Myocyte (in vitro differentiated cells): Measurements from ENCODE around the gene HDLBP. TPM values are rescaled to one million over a fixed set of nuclear protein-coding genes. Genes with fewer than 3 reads are reported as not detected.
"Not testable (repeated sequence)": the region's sequence is repeated elsewhere in the genome, so short reads cannot be mapped to it uniquely, and the experiment has no call there.

Source experiments
- DNase-seq: peaks from one replicate; pipeline ENCODE4 v3.0.0-alpha.2; 2012; ENCODE audit warnings: low read depth
- total RNA-seq: library from RNA; depleted of rRNA; stranded (reverse); fragments of >200 nt; gene quantifications from 2 replicates; pipeline ENCODE4 v1.2.3, GENCODE V29; 2014

The HDLBP gene
- total RNA-seq, 1 donor from 2014 or later: 661 TPM

DNA sequence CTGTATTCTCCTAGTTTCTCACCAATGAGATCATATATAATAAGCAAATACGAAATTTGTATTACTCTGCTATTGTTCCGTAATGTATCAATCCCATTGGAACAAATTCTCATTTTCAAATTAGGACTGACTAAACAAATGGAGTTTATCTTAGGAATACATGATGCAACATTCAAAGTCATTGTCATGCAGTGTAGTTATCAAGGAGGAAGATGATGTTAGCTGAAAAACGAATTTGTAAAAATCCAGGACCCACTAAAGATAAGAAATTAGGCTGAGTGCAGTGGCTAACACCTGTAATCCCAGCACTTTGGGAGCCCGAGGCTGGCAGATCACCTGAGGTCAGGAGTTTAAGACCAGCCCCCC is 15.1 kb upstream of the HDLBP start:
- no peak for DNase-seq

DNA sequence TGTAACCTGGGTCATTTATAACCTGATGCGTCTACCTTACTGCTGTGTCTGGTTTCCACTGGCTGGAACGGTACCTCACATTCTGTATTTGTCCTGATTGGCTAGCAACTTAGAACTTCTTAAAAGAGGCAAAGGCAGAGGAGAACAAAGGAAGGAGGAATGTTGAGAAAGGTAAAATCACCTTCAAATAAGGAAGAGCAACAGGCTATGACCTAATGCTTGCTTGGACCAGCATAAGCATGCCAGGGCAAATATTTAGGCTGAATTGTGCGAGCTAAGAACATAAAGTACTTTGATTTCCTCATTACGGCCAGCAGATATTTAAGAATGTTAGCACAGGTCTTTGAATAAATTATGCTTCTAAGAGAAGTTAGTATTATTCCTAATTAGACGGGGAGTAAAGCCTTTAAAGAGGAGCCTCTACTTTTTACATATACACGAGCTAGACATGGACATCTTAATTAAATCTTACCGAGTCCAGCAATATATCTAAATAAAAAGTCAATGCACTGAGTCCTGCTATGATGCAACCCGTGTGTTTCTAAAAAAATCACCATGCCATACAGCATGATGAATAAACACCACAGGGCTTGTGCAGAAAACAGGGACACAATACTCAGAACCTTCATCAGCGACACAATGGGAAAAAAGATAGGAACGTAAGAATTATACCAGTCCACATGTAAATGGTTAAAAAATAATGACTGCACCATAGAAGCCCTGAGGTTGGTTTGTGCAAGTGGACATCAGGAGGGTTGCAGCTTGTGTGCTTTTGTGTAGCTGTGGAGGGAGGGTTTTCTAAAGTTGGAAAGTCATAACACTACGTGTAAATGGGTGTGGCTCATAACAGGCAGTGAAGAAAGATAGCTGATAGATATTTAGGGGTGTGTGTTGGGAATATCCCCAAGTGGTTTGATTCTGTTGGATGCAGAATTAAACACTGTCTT is 14.5 kb upstream of the HDLBP start:
- no peak for DNase-seq

DNA sequence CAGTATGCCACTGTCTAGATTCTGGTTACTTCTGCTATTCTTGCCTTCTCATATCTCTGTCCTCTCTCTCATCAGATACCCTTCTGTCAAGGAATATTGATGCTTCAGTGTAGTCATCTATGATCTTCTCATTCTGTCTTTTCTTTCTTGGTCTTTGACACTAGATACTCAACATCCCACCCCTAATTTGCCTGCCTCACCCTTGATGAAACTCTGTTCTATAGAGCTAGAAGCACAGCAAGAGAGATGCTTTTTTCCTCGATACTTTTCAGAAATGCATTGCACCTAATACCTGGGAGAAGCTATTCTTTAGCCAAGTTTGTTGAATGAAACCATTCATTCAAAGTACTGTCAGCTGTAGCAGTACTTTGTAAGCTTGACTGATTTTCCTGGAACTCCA is 9.8 kb upstream of the HDLBP start:
- no peak for DNase-seq

DNA sequence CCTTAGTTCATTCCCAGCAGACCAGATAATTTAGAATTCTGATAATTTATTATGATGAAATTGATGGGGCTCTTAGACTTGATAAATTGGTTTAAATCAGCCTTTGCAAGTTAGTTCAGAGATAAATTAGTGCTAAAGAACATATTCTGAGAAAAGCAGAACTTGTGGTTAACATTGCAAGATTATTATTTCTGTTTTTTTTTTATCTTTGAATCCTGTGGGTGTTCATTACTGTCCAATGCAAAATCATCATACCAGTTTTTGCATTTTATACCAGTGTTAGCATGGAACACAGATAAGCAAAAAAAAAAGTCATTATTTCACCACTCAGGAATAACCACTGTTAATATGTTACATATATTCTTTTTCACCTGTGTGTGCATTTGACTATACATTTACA is 9.3 kb upstream of the HDLBP start:
- no peak for DNase-seq

DNA sequence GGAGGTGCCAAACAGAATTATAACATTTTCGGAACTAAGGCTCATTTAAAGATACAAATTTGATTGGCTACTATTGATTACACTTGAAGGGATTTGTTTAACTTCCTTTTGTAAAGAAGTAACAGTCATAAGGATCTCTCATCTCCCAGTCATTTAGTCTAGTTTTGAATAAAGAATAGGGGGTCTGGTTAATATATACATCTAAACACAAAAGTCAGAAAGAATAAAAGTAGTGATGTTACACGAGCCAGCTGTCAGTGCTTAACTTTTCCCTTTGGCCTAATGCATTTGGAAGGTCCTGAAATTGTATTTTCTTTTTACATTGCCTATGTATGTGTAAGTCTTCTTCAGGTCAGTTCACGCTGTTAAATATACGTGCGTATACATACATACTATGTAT is 8.3 kb upstream of the HDLBP start:
- DNase-seq: no peak

DNA sequence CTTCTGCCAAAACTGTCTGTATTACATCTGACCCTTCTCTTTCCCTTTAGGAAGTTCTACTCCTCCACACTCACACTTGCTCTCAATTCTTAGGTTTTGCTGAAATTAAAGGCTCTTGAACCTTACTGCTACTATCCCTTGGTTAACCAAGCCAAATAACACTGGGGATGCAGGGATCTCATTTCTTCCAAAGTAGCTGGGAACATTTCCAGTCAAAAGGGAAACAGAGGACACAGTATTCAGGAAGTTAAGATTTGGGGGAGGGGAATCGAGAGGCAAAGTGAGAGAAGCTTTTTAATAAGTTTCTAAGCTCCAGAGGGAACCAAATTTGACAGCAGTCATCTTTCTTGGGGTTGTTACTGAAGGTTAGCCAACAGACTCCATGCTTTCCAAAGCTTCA is 6.4 kb upstream of the HDLBP start:
- DNase-seq: no peak

DNA sequence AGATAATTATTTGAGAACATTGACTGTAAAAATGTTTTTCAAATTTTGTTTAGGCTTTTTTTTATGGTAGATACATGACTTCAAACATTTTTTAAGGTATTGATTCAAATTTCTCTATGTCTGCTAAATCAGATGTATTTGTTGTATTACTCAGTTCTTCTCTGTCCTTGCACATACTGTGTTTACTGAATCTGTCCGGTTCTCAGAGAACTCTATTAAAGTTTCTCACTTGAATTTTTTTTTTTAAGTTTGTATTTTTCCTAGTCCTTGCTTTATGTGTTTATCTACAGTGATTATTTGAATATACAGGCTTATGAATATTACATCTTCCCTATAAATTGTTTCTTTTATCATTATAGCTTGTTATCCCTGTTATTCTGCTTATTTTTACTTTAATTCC is 5.6 kb upstream of the HDLBP start:
- DNase-seq: no peak

DNA sequence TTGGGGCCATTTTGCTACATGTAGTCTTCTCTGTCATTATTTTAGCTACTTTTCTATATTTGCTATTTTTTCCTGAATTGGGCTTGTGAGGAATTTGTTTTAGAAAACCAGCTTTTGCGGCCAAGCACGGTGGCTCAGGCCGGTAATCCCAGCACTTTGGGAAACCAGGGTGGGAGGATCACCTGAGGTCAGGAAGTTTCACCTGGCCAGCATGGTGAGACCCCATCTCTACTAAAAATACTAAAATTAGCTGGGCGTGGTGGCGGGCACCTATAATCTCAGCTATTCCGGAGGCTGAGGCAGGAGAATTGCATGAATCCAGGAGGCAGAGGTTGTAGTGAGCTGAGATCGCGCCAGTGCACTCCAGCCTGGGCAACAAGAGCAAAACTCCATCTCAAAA is 4.9 kb upstream of the HDLBP start:
- no peak for DNase-seq

DNA sequence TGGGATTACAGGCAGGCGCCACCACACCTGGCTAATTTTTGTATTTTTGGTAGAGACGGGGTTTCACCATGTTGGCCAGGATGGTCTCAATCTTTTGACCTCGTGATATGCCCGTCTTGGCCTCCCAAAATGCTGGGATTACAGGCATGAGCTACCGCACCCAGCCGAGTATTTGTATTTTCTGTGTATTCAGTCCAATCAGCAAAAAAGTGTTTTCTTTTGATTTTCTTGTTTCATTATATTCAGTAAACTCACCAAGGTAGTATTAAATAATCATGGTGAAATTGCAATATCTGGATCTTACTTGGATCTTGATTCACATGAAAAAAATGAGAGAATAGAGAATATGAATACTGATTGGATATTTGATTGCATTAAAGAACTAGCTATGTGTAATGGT is 3.4 kb upstream of the HDLBP start:
- DNase-seq: not testable (repeated sequence)

DNA sequence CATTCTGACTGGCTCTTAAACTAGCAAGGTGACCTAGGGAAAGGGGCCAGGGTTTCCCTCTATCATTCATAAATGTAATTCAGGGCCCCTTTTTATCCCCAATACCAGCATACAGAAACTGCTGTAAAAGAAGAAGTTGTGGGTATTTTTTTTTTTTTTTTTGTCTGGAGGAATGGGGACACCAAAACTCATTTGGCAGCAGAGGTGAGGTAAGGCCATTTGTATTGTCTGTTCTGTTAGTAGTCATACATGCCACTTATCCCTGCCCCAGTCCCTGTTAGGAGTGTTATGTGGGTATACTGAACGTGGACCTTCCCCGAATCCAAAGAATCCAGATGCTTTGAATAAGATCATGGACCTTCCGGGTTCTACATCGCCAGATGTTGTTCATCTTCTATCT is 1.9 kb upstream of the HDLBP start:
- no peak for DNase-seq

DNA sequence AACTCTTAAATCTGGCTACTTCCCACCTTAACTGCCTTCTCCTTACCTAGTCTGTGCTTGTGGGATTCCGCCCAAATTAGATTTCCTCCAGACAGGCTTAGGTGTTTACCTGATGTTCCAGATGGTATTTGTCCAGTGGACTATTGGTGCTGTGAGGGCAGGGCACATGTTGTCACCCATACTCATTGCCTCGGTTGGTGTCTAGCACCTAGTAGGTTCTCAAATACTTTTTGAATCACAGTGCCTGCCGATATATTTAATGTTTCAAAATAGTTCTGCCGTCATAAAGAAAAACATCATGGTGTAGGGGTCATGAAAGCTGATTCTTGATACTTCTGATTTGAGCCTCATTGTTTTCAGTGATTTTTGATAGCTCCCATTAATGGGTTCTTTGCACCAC is 1.4 kb upstream of the HDLBP start:
- no peak for DNase-seq

DNA sequence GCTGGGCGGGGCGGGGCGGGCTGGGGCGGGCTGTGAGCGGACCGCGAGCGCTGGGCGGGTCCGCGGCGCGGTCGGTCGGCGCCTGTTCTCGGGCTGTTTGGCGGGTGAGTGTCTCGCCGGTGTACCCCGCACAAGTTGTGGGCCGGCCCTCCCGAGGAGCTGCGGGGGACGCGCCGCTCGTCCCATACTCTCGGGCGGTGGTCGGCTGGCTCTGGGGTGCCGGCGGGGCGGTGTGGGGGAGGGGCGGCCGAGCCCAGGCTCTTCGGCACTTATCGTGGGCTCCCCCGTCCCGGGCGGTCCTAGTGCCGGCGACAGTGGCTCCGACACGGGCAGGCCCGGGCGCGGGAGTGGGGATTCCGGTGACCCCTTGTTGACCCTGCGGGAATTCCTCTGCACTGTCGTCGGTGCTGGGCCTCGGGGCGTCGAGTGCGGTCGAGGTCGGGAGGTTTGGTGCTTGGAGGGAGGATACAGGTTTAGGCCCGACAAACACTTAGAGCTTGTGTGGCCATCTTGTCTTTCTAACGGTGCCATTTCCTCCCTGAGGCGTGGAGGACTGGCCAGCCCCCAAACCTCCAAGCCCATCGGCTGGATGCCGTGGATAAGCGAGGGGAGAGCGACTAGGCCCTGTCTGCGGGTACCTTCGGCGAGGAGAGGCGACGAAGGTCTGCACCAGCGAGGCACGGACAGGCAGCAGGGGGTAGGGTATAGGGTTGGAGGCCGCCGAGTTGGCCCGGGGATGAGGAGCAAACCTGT is 583 bp upstream of the HDLBP start, which contains the start of gene SEPTIN2:
TSS of gene SEPTIN2 (plus strand) at position 47 of the 753 bp plus-strand sequence. CDS start 8,308 bp downstream, outside the sequence.
- peak; percentile 77 for DNase-seq

DNA sequence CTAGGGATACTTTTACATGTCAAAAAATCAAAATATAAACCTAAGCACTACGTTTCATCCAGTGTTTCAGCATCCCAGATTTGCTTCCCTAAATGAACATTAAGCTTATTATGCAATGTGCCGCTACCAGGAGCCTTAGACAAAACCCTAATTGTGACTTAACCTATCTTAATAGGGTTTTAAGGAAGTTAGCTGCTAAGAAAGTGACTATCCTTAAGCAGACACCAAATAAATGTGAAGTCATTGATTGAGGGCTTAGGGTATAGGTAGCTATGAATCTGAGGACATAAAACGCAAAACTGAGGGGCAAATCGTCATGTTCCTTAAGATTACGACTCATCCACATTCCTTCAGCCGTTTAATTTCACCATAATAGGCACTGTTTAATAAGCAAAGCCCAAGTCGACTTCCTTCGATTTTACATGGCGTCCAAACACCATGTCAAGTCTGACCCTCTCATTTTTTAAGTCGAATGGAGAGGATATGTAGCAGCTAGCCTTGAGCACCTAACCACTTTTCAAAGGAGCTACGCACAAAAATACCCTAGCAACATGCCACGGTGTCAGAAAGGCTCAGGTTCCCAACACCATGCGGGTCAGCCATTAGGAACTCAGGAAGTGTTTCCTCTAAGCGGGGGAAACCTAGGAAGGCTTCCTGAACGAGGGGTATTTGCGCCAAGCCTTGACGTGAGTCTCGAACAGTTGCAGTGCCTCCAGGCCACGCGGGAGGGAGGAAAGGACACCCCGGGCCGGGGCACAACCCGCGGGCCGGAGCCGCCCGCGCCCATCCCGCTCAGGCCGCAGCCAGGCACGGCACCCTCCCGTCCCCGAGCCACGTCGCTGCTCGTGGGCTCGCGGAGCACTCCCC is 1.0 kb downstream of the HDLBP start:
- DNase-seq: peak; percentile 66

DNA sequence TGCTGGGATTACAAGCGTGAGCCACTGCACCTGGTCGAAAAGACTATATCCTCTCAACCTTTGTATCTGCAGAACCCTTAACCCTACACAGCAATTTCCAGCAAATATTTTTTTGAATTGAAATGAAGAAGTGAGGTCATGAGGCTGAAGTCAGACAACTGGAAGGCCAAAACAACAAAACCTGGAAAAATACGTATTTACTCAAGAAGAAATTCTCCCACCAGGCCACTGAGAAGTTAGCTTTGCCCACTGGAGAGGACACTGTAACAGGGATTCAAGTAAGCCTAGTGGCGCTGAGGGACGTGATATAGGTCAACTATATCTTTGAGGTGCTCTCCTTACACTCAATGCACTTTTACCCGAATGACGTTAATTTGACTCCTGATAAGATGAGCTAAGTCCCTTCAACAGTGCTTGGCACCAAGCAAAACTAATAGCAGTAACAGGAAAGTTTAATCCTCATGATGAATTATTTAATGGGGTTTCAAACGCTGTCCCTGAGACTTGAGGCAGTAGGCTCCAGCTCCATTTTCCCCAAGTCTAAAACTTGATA is 1.9 kb downstream of the HDLBP start:
- no peak for DNase-seq

DNA sequence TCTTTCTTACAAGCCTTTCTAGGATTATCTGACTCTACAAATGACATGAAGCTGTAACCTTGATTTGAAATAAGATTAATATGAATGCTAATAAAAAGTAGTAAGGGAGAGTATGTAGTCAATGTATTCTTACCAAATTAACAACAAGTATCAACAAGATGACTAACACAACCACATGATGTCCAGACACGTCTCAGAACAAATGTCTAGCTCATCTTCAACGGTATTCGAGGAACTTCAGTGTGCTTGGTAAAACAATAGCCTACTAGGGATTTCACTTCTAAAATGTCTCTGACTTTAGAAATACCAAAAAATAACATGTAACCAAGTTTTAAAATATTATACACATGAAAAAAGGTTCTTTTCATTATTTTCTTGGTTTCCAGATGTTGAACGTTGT is 3.4 kb downstream of the HDLBP start:
- DNase-seq: peak; percentile 50

DNA sequence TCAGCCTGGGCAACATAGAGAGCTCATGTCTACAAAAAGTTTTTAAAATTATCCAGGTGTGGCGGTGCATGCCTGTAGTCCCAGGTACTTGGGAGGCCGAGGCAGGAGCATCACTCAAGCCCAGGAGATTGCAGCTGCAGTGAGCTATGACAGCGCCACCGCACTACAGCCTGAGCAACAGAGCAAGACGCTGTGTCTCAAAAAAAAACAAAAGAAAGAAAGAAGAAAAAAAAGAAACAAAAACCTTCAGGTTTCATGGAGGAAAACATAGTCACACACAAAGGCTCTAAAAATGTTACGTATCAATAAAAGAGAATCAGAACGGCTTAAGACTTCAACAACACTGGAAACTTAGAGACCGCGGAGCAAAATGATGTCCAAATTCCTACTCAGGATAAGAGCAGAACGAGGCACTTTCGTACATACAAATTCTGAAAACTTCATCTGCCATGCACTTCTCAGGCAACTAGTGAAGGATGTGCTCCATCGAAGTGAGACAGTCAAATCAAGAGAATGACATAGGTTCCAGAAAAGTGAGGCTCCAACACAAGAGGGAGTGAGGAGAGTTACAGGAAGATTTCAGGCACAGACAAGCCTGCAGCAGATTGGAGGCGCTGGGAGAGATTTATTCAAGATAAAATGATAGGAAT is 4.4 kb downstream of the HDLBP start:
- no peak for DNase-seq

DNA sequence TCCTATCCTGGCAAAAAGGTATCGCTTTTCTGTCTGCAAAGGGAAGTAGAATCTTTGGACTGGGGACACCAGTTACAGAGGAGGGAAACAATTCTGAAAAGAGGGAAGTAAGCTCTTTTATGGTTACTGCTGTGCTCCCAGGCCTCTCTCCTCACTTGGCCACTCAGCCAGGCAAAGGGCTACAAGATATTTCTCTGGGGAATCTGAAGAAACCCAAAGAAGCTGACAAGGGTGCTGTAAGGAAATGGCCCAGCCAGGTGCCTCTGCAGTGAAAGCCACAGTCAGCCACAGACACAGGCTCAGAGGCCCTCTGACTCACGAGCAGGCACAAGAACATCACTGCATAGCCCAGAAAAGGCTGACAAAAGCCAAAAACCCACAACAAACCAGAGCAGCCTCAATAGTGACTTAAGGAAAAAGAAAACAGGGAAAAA is 5.8 kb downstream of the HDLBP start:
- DNase-seq: peak; percentile 49

DNA sequence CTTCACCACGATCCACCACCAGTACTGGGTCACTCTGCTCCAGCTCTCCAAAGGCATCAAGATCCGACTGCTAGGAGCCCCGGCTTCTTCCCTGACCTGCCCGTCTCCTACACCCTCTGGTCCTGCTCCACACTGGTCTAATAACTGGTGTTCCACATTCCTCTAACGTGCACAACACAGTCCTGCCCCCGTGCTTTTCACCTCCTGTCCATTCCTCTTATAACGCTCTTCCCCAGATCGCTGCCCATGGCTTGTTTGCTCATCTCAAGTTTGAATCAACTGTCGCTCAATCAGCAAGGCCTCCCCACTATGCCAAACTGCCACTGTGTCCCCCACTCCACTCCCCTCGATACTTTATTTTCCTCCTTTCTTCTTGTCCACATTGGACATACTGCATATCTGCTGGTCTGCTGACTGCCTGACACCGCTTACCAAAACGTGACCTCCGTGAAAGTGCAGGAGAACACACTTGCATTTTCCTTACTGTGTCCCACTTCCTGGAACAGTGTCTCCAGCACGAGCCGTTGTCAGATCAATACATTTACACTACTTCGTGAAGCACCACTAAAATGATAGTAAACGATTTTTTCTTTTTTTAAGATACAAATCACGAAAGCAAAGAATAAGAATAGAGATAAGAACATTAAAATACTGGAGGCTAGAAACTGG is 6.5 kb downstream of the HDLBP start:
- DNase-seq: no peak

DNA sequence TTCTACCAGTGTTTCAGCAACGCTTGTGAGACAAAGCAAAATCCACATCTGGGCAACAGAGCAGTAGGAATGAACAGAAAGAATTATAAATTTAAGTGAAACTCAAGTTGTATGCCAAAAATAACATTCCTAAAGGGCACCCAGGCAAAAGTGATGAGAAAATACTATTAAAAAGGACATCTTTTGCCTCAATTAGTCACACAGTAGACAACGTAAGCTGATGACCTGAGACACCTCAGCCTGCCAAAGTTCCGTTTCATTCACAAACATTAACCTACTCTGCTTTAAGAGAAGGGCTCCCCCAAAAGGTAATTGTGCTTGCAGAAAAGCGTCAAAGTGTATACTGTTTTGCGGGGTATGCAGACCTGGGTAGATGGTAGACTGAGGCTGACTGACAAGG is 7.2 kb downstream of the HDLBP start:
- DNase-seq: no peak

DNA sequence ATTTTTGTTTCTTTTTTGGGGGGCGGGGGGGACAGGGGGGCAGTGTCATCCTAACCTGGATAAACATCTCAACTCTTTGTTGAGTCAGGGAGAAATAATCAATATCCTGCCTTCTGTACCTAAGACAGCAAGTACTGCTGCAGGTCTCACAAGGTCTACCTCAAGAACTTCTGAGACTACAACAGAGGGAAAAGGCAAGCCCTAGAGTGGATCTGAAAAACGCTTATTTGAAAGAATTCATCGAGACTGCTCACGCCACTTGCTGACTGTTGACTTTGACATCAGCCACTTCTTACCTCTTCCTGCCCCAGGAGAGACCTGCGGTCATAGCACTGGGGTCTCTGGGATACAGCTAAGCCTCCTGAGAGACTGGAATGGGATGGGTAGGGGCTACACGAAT is 8.4 kb downstream of the HDLBP start:
- no peak for DNase-seq
